Measurements from ENCODE around the gene RXRB. TPM values are rescaled to one million over a fixed set of nuclear protein-coding genes. Genes with fewer than 3 reads are reported as not detected.
A peak's percentile ranks its signal among the peaks of the same experiment; 100 is the strongest.
"Not testable (repeated sequence)": the region's sequence is repeated elsewhere in the genome, so short reads cannot be mapped to it uniquely, and the experiment has no call there.

The RXRB gene
- total and polyA plus RNA-seq, 2 of the 13 experiments (the other 11 are each of a cell fraction or from before 2014, with no cell fraction given), result 26.7 to 55.7 TPM

- H3K4me2 ChIP-seq (ENCODE audit: low read depth, low read length); BruUV-seq (replicated peaks); in situ Hi-C loops (cut with HindIII; ENCODE audit: extremely low pct_ligation_motif_present, low pct_unique_long_range_greater_than_20kb); DNase-seq (ENCODE audit: low spot score); H4K20me1 ChIP-seq (ENCODE audit: insufficient read depth, low read length); H3K27me3 ChIP-seq (ENCODE audit: control insufficient read depth in 1 of 2, insufficient read depth in 2 of 2, low read length in 2 of 2); POLR2A ChIA-PET; H3K36me3 ChIP-seq (replicated peaks in 1 of 2; ENCODE audit: control insufficient read depth in 1 of 2, insufficient read depth in 2 of 2, low read length in 2 of 2); H3K27ac ChIP-seq (ENCODE audit: extremely low read length, insufficient read depth, low read length); H2AFZ ChIP-seq (ENCODE audit: low read length); H3K4me3 ChIP-seq (replicated peaks in 1 of 3; ENCODE audit: insufficient read depth in 1 of 3, low read depth in 2 of 3, low read length in 3 of 3); ATAC-seq; H3K9ac ChIP-seq (ENCODE audit: insufficient read depth, low read depth, low read length); CTCF ChIA-PET (ENCODE audit: low intra/inter-chr PET ratio, low total read pairs); FAIRE-seq; H3K79me2 ChIP-seq (ENCODE audit: insufficient read depth, low read length); intact Hi-C loops (cut with micrococcal nuclease; ENCODE audit: unreplicated experiment); H3K4me1 ChIP-seq (ENCODE audit: insufficient read depth, low read length): not testable (repeated sequence)
- H3K9me3 ChIP-seq (ENCODE audit: low read length), result peaks cover 11% of the 10 kb centered on the region; the same call in 1 of the 2 replicates
- WGBS (ENCODE audit: low lambda C conversion rate), result 75% methylated on average over 3 of the region's 3 CpGs
These were observed 49.9 kb downstream of the RXRB start for GRCh38 chr6:33150560-33150959.

GRCh38 chr6:33147807-33148666 lies 52.4 kb downstream of the RXRB start:
- H3K27ac ChIP-seq (ENCODE audit: extremely low read length, insufficient read depth, low read length), result no peak overlapping the region
- no peak overlapping the region for H2AFZ ChIP-seq (ENCODE audit: low read length)
- in situ Hi-C loops (cut with HindIII; ENCODE audit: extremely low pct_ligation_motif_present, low pct_unique_long_range_greater_than_20kb), result no loop called here
- peak; percentile 80 for FAIRE-seq
- peak; percentile 73 for TF ChIP-seq SMC3 (IDR thresholded peaks at IDR 0.05; ENCODE audit: low read length)
- TF ChIP-seq REST (IDR thresholded peaks at IDR 0.05; ENCODE audit: borderline replicate concordance in 1 of 2, low read depth in 1 of 2, low read length in 2 of 2), result no peak
- TF ChIP-seq RAD21 (CRISPR knock-in tag; IDR thresholded peaks at IDR 0.05), result peak; percentile 39; the same call in 1 of the 2 replicates
- TF ChIP-seq BCL6 (CRISPR knock-in tag; IDR thresholded peaks at IDR 0.05), result peak; percentile 68
- peak; percentile 79 for TF ChIP-seq CTCF (CRISPR knock-in tag; IDR thresholded peaks at IDR 0.05)
- no peak for TF ChIP-seq EP300 (IDR thresholded peaks at IDR 0.05; ENCODE audit: low read depth in 2 of 2, low read length in 2 of 2)
- no peak for TF ChIP-seq EP300 (CRISPR knock-in tag; IDR thresholded peaks at IDR 0.05; ENCODE audit: borderline replicate concordance)
- TF ChIP-seq FOXK1 (CRISPR knock-in tag; IDR thresholded peaks at IDR 0.05; ENCODE audit: borderline replicate concordance, low read depth), result 0 out of 2 replicates have a peak, but pooled peaks have one; percentile 14
- TF ChIP-seq STAG1 (CRISPR knock-in tag; IDR thresholded peaks at IDR 0.05), result peak; percentile 78
- no peak for TF ChIP-seq MTF1 (CRISPR knock-in tag; IDR thresholded peaks at IDR 0.05)
- no peak overlapping the region for H3K4me2 ChIP-seq (ENCODE audit: low read depth, low read length)
- 34% methylated on average over 8 of the region's 8 CpGs for WGBS (ENCODE audit: low lambda C conversion rate)
- intact Hi-C loops (cut with micrococcal nuclease; ENCODE audit: unreplicated experiment), result loop anchor here (1.0 kb wide), 2 partner anchors 30 to 134 kb away; no protein-coding TSS in a partner anchor
- H3K27me3 ChIP-seq (ENCODE audit: control insufficient read depth in 1 of 2, insufficient read depth in 2 of 2, low read length in 2 of 2), result peaks cover 1 to 6% of the 10 kb centered on the region in 2 experiments; a peak in 1 of 5 replicates
- H3K4me3 ChIP-seq (replicated peaks in 1 of 3; ENCODE audit: insufficient read depth in 1 of 3, low read depth in 2 of 3, low read length in 3 of 3), result no peak overlapping the region
- H4K20me1 ChIP-seq (ENCODE audit: insufficient read depth, low read length), result no peaks in the 10 kb centered on the region
- H3K9ac ChIP-seq (ENCODE audit: insufficient read depth, low read depth, low read length), result no peak overlapping the region
- ChIA-PET POLR2A (no interaction called here), CTCF (ENCODE audit: low intra/inter-chr PET ratio, low total read pairs) (interaction anchor here (1.5 to 3.3 kb wide), 5 partner anchors 24 to 133 kb away, joined by 6 to 19 read pairs (median 11); no protein-coding TSS in a partner anchor)
- H3K9me3 ChIP-seq (ENCODE audit: low read length), result peaks cover 11% of the 10 kb centered on the region; the same call in 1 of the 2 replicates
- BruUV-seq (replicated peaks), result no TSS peak
- peak; percentile 51 for DNase-seq (ENCODE audit: low spot score)
- H3K36me3 ChIP-seq (replicated peaks in 1 of 2; ENCODE audit: control insufficient read depth in 1 of 2, insufficient read depth in 2 of 2, low read length in 2 of 2), result no peaks in the 10 kb centered on the region
- ATAC-seq, result peak; percentile 67; the same call in 1 of the 3 replicates
- no peaks in the 10 kb centered on the region for H3K79me2 ChIP-seq (ENCODE audit: insufficient read depth, low read length)
- H3K4me1 ChIP-seq (ENCODE audit: insufficient read depth, low read length), result no peaks in the 10 kb centered on the region
